SKM-1 (cell line): Measurements from ENCODE around the gene KDM4C.
A peak's percentile ranks its signal among the peaks of the same experiment; 100 is the strongest.

Experiments
- DNase-seq: peaks from one replicate; lab custom pipeline; 2025; ENCODE audit not compliant: unreplicated experiment; lab: John Stamatoyannopoulos, UW

KDM4C gene

GRCh38 chr9:6965566-6965965 lies 207.8 kb downstream of the KDM4C start:
- DNase-seq: no peak

DNA sequence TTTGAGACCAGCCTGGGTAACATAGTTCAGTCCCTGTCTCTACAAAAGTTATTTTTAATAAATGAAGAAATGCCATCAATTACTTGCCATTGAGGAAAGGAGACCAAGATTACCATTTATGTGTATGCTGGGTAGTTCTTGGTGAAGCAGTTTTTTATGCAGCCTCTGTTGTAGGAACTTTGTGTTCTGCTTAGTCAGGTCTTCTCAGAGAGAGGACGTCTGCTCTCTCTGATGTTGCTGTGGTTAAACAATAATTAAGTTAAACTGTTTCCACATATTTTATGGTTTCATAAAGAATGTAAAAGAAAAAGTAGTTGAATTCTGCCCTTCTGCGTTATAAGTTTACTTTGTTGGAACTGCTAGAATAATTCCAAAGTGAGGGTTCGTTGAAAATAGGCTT lies 210.5 kb downstream of the KDM4C start:
- DNase-seq: no peak

DNA sequence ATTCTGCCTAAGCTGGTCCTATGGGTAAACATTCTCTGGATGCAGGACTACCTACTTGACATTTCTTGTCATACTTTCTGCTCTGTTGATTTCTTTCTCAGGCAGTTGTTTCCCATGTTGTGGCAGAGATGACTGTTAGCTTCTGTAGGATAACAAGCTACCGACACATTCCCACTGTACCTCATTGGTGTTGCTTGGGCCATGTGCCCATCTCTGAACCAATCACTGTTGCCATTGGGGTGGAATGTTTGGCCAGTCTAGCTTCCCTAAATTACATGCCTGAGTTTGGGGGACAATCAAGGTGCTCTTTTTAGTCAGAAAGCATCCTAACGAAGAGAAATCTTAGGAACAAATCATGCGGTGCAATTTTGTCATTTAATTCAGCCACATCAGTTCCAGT lies 212.0 kb downstream of the KDM4C start:
- DNase-seq: no peak

DNA sequence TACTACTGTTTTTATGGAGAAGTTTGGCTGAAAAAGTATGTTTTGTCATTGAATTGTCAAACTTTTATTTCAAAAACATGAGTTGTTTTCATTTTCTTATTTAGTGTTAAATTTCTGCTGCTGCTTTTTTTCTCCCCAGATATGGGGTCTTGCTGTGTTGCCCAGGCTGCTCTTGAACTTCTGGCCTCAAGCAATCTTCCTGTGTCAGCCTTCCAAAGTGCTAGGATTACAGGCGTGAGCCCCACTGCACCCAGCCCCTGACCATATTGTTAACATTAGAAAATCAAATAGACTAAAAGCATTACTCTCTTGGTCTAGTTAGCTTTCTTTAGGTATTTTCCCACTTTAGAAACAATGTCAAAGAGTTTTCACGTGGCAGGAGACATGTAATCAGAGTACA lies 215.3 kb downstream of the KDM4C start:
- DNase-seq: no peak

GRCh38 chr9:6973762-6974161 lies 216.0 kb downstream of the KDM4C start:
- peak; percentile 60 for DNase-seq

GRCh38 chr9:6975198-6975597 lies 217.4 kb downstream of the KDM4C start:
- no peak for DNase-seq

DNA sequence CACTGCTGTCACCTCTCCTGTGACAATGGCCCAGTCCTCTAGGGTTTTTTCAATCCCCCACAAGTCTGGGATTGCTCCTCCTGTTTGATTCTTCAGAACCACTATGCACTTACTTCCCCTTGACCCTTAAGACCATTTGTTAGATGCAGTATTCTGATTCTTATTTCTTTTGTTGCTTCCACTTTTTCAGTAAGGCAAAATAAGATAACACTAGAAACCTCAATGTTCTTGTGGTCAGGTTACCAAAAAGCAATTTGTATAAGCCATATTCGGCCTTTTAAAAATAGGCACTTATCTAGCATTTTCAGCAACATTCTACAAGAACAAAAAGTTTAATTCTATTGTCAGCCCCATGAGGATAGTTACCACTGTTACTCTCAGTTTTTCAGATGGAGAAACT lies 220.0 kb downstream of the KDM4C start:
- no peak for DNase-seq

- DNase-seq: no peak
These were observed 220.8 kb downstream of the KDM4C start for GRCh38 chr9:6978591-6978990.

- DNase-seq: no peak
These were observed 227.3 kb downstream of the KDM4C start for GRCh38 chr9:6984941-6985578.

DNA sequence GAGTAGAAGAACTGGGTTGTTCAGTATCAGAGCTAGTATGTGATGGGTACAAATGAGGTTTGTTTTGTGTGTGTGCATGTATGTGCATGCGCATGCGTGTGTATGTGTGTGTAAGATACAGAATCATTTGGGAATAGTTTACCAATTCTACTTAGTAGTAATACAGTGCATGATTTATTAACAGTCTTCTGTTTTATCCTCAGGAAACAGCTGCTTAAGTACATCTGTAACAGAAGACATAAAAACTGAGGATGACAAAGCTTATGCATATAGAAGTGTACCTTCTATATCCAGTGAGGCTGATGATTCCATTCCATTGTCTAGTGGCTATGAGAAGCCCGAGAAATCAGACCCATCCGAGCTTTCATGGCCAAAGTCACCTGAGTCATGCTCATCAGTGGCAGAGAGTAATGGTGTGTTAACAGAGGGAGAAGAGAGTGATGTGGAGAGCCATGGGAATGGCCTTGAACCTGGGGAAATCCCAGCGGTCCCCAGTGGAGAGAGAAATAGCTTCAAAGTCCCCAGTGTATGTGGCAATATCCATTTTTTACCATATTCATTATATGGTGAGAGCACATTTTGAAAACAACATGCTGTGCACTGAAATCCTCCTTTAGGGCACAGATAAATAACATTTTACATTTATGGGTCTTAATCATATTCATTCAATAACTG lies 228.5 kb downstream of the KDM4C start:
- DNase-seq: no peak

- DNase-seq: no peak
These were observed 229.6 kb downstream of the KDM4C start for GRCh38 chr9:6987381-6987780.

GRCh38 chr9:6991418-6991817 lies 233.6 kb downstream of the KDM4C start:
- DNase-seq: no peak

- DNase-seq: no peak
These were observed 238.5 kb downstream of the KDM4C start for GRCh38 chr9:6996061-6996854.

DNA sequence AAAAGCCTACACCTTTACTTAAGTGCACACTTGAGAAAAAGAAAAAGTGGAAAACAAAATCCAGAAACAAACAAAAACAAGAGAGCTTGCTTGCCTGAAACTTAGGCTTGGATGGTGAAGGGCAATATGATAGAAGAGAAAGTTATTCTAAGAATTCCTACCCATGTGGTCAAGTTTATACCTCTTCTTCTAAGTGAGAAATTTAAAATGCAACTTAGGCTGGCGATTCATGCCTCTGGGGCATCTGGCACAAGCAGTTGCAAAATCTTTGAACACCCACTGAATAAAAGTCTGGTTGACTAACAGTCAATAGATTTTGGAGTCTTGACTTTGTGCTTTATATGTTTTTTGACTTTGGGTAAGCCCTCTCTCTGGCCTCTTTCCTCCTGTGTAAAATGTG lies 239.6 kb downstream of the KDM4C start:
- DNase-seq: no peak

- no peak for DNase-seq
These were observed 242.0 kb downstream of the KDM4C start for GRCh38 chr9:6999794-7000193.

GRCh38 chr9:7001571-7001970 lies 243.8 kb downstream of the KDM4C start:
- DNase-seq: no peak

DNA sequence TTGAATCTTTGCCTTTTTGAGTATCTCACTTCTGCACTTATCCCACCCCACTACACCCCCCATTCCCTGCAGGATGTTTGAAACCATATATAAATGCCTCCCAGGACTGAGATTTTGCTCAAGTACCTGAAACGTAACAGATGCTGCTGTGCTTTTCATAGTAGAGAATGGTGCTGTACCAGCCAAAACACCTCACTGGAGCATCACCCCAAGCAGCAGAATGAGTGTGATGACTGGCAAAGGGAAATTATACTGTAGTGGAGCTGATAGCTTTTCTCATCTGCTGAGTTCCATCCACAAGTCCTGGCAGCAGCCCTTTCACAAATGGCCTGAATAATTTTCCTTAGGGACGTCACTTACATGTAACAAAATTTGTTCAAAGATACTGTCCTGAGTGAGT lies 246.1 kb downstream of the KDM4C start:
- DNase-seq: no peak

DNA sequence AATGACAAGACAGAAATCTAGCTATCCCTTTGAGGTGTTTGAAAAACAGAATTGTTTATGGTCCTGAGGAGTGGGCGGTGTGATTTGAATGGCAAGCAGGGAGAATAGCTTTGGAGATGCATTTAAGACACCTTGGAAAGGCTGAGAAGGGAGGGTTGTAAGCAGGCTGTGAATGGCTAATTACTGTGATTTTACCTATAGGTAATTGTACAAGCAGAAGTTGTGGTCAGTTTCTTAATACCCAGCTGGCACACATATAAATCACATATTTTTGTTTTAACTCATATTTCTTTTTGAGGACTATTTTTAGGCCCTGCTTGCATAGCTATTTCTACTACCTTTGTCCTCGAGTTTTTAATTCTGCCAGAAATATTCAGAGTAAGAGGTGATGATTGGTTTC lies 248.6 kb downstream of the KDM4C start:
- no peak for DNase-seq

DNA sequence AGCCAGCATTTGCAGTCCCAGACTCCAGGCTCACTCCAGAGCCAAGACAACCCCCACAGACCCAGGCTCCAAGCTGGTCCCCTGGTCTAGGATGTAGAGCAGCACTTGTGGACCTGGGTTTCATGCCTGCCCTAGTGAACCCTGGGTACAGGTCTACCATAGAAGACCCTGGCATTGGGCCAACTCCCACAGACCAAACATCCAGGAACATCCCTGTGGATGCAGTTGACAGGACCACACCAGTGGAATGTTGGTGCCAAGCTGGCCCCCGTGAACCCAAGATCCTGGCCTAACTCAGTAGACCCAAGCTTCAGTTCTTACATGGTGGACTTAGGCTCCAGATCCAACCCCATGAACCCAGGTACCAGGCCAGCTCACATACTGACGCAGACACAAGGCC lies 250.6 kb downstream of the KDM4C start:
- no peak for DNase-seq

GRCh38 chr9:7009065-7009464 lies 251.3 kb downstream of the KDM4C start:
- DNase-seq: no peak

GRCh38 chr9:7011395-7012067 lies 253.8 kb downstream of the KDM4C start:
- DNase-seq: peak; percentile 61

- no peak for DNase-seq
These were observed 270.2 kb downstream of the KDM4C start for GRCh38 chr9:7027996-7028395.
